ENCODE measurements around the gene MEGF8.
A peak's percentile ranks its signal among the peaks of the same experiment; 100 is the strongest.

MEGF8 gene

GRCh38 chr19:42389899-42390298 is 64.5 kb downstream of the MEGF8 start, which contains the start of gene CNFN:
Gene CNFN (minus strand): TSS chr19:42390297. CDS start chr19:42389037, 1,260 bp downstream.
- DNase-seq: no peak

DNA sequence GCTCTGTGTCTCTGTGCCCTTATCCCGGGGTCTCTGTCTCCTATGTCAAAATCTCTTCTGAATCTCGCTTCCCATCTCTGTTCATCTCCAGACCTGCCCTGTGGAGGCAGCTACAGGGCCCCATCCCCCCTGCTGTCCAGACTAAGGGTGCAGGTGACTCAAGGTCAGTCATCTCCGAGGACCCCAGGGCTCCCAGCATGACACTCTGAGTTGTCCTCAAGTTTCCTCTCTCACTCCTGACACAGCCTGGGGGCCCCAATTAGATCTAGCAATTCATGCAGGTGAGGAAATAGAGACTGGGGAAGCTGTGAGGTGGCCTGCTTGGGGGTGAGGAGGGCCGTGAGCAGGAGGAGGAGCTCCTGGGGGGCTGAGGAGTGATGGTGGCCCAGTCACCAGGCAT is 66.7 kb downstream of the MEGF8 start:
- DNase-seq: no peak

DNA sequence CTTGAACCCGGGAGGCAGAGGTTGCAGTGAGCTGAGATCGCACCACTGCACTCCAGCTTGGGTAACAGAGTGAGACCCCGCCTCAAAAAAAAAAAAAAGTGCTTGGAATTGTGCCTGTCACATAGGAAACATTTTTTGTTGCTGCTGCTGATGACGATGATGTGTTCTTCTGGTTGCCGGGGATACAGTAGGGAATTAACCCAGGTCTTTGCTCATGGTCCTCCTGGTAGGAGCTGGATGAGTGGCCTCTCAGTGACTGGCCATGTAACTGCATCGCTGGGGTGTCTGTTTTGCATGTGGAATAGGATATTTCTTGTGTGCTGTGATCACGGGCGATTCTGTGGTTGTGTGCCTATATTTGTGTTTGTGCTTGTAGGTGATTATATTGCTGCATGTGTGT is 69.3 kb downstream of the MEGF8 start:
- no peak for DNase-seq

DNA sequence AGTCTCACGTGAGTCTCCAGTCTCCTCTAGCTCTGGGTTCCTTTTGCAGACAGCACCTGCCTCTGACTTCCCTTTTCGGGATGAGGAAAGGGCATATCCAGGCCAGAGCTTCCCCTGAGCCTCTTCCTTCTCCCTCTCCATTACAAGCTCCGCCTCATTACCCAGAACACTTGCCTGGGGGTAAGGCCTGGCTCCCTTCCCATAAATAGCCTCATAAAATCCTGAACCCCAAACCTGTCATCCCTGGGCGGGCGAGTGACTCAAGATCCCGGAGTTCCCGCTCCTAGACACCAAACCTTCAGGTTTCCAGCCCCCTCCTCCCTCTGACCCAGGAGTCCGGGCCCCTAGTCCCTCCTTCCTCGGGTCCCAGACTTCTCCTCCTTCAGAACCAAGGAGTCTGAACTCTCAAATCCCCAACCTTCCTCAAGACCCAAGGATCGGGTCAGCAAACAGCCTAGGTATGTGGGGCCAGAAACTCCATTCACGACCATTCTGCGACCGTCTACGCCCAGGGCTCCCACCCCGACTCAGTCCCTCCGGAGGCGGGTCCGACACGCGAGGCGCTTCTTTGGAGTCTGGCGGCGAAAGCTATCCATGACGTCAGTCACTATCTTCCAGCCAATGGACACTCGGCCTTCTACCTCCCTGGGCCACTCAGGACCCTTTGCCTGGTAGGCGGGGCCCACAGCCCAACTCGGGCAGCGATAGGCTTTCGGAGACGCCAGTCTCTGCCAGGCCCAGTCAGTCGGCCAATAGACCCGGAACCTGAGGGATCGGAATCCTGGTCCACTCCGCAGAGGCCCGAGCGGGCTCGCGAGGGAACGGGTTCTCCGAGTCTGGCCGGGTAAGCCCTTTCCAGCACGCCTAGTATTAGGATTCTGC is 71.2 kb downstream of the MEGF8 start:
- peak; percentile 97 for DNase-seq

GRCh38 chr19:42397263-42398166 is 72.1 kb downstream of the MEGF8 start:
- no peak for DNase-seq

DNA sequence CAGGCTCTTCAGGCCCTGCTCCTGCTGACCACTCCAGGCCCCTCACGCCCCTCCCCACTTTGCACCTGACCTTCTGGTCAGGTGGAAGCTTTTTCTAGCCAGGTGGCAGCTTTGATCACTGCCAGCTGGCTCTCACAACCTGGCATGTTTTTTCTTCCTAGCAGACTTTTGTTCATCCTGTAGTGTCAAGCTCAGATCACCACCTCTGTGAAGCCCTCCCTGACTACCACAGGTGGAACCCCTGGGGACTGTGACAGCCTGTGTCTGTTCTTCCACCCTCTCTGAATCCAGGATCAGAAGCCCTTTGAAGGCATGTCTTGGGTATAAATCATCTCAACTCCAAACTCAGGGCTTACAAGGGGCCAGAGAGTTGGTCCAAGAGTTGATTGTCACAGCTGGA is 75.0 kb downstream of the MEGF8 start:
- no peak for DNase-seq

- peak in 1 of 2 experiments; percentile 15 for DNase-seq
Measured at GRCh38 chr19:42401365-42402303, 76.2 kb downstream of the MEGF8 start.

DNA sequence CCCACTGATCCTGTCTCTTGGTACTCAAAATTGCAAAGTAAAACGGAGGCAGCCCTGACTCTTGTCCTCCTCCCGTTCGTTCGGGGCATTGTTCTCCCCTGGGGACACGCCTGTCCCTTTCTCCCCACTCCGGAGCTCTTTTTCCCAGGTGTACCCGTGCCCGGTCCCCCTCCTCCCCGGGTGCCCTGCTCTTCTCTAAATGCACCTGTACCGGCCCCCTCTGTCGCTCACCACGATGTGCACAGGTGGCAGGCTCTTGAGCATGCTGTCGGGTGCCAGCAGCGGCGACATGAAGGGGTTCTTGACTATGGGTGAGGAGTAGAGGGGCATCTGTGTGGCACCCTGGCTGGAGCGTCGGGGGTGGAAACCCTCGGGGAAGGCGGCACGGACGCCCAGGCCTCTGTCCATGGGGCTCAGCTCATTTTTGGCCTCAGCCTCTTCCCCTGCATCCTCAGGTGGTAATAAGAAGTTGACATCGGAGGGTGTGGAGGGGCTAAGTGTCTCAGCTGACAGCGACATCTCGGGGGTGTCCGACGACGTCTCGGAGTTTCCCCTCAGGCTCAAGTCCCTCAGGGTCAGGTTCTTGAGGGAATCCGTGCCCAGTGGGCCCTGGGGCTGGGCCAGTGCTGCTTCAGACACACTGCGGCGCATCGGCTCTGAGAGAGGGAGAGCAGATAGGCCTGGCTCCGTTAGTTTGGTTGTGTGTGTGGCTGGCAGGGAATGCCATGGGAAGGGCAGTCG is 77.1 kb downstream of the MEGF8 start:
- no peak for DNase-seq

DNA sequence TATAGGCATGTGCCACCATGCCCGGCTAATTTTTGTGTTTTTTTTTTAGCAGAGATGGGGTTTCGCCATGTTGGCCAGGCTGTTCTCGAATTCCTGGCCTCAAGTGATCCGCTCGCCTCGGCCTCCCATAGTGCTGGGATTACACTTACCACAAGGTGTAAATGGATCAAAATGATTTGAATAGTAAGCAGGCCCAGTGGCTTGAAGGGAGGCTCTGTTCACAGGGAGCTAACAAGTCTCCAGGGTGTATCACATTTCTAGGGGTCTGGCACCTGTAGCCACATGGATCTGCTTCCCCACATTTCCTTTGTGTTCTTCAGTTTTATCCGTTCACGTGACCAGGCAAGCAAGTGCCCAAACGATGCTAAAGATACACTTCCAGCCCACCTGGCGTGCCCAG is 78.2 kb downstream of the MEGF8 start:
- no peak for DNase-seq

DNA sequence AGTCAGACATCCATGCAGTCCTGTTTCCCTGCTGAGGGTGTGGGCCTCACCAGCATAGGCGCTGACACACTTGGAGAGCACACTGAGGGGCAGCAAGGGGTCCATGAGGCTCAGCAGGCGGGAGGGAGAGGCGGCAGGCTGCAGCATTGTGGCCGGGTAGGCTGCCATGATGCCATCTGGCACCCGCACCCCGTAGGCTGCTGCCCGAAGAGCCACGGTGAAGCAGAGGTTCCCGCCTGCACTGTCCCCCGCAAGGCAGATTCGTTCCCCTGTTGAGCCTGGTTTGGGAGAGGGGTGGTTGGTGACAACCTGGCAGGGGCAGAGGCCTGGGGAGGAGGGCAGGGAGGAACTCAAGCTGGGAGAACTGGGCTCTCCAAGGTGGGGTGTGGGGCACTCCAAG is 80.7 kb downstream of the MEGF8 start:
- no peak for DNase-seq

DNA sequence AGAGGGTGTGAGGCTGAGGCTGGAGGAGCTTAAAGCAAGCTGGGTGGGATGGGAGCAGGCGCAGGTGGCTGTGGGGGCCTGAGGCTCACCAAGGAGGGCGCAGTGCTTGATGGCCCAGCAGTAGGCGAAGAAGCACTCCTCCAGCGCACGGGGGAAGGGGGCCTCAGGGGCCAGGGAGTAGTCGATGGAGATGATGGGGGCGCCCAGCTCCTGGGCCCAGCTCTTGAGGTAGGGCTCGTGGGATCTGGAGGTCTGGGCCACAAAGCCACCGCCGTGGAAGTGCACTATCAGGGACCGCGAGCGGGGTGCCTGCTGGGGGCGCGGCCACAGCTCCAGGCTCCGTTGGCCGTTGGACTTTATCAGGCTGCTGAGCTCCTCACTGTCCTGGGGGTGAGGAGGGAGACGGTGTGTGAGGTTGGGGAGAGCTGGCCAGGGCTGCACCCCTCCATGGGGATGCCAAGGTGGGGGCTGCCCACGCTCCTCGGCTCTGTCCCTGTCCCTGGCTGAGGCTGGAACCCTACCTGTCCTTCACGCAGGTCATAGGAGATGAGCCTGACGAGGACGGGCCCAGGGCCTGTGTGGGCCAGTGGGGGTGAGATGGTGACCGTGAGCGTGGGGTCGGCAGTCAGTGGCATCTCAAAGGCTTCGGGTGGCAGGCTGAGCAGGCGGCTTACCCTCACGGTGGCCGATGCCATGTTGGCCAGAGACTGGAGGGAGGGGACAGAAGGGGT is 81.8 kb downstream of the MEGF8 start:
- DNase-seq: no peak

DNA sequence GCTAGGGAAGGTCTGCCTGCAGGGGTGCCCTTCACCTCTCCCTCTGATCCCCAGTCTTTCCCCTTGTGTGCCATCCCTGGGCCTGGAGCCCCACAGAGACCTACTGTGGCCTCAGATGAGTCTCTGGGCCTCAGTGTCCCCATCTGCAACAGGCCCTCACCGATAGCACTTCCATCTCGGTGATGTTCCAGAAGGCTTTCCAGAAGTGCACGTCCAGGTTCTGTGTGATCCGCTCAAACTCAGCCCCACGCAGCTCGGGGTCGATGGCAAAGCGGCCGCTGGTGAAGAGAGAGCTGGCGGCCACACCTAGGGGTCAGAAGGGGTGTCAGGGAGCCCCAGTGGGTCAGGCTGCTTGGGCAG is 82.4 kb downstream of the MEGF8 start:
- DNase-seq: no peak

DNA sequence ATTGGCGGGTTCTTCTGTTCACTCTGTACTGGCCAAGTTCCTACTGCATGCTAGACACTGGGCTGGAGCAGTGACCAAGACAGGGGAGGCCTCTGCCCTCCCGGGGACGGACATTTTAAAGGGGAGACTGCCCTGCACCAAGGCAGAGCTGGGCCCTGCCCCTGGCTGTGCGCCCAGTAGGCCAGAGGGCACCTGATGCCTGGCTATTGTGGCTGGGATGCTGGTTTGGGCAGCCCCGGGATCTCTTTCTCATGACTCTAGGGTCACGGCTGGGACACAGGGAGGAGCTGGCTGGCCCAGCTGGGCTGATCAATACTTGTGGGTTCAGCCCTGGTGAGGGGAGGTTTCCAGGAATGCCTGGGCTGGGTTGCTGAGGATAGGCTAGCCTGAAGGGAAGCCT is 84.0 kb downstream of the MEGF8 start:
- no peak for DNase-seq

GRCh38 chr19:42410371-42410770 is 84.9 kb downstream of the MEGF8 start:
- no peak for DNase-seq

DNA sequence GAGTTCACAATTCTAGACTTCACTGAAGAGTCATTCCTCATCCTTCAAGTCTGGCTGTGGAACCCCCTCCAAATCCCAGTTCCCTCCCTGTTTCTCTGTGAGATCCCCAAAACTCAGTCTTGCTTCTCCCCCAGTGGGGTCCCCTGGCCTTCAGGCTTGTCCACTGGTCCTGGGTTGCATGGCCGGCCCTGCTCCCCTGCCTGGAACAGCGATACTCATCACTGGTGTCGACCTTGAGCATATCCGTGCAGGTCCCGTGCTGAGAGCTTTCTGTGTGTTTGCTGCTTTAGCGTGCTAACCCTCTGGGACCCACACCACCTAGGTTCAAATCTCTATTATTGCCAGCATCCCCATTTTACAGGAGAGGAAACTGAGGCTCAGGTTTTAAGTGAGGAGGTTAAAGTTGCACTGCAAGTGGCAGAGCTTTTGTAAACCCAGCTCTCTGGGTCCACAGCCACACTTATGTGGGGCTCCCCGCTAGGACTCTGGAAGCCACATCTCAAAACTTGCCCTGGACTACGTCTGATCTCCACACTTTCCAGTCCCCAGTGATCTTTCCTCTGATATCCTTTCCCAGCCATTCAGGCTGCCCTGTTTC is 86.2 kb downstream of the MEGF8 start:
- DNase-seq: no peak

DNA sequence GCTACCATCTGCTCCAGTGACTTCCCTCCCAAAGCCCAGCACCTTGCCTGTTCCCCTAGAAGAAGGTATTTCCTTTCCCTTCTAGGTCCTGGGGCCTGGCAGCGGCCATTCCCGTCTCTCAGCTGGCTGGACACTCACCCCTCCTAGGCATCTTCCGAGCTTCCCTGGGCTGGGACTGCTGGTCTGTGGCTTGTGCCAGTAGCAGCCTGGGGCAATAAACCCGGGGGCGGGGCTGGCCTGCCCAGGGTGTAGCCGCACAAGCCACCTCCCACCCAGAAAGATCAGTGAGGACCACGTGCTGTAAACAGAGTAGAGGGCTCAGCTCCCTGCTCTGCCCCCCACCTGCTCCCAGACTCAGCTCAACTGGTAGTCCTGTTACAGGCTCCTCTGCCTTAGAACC is 86.8 kb downstream of the MEGF8 start:
- no peak for DNase-seq

- DNase-seq: no peak
Measured at GRCh38 chr19:42412661-42413076, 87.2 kb downstream of the MEGF8 start.

DNA sequence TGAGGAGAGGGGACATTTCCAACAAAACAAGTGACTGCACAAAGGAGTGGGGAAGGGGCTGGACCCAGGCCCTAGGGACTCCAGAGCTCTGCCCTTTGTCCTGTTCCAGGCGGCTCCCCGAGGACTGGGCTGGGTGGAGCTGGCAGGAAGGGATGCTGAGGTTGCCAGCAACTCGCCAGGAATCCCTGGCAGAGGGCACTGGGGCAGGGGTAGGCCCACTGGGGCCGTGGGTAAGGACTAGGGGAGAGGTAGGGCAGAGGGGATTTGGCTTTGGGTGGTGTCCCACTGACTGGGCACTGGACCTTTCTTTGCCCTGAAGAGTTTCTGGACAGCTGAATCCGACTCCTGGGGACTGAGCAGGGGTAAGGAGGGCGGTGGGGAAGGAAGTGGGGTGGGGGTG is 93.9 kb downstream of the MEGF8 start:
- DNase-seq: no peak

- no peak for DNase-seq
Measured at GRCh38 chr19:42420055-42420544, 94.7 kb downstream of the MEGF8 start.

DNA sequence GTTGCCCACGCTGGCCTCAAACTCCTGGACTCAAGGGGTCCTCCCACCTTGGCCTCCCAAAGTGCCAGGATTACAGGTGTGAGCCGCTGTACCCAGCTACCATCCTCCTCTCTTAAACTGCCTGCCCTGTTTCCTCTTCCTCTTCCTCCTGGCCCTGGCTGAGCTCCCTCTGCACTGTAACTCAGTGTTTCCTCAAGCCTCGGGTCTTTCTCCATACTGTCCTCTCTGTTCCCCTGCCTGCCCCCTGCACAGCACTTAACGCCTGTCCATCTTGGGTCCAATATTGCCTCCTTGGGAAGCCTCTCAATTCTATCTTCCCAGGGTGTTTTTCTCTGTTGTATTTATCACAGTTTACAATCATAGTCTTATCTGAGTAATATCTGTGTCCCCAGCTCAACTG is 95.7 kb downstream of the MEGF8 start:
- DNase-seq: no peak

GRCh38 chr19:42421591-42422031 is 96.2 kb downstream of the MEGF8 start:
- DNase-seq: no peak

Measured in cerebellar nuclear complex (tissue), 1 donor.